Lower leg skin (tissue), 4 donors: ENCODE results near the gene PLA2G4E. TPM values are rescaled to one million over a fixed set of nuclear protein-coding genes. Genes with fewer than 3 reads are reported as not detected.

Experiments
- DNase-seq, 2 donors: peaks; one replicate each; pipeline ENCODE4 v3.0.0-alpha.2; 2019; ENCODE audit warnings: low spot score in 2 of 2
- H3K4me3 ChIP-seq: fragments of 200-600 bp; sonication (generic); 2 replicates; pipeline ENCODE4 v1.5.1; 2017; ENCODE audit warnings: mild to moderate bottlenecking, low read depth; ENCODE audit not compliant: poor library complexity, severe bottlenecking
- CTCF ChIP-seq, 3 donors: fragments of 450-650 bp; IDR thresholded peaks; one replicate each; pipeline ENCODE4 v1.5.1; 2016; ENCODE audit warnings: antibody characterized with exemption in 3 of 3, mild to moderate bottlenecking in 3 of 3, moderate library complexity in 2 of 3
- POLR2A ChIP-seq, 2 donors: fragments of 450-650 bp; IDR thresholded peaks; one replicate each; pipeline ENCODE4 v1.6.1; 2016 to 2017; ENCODE audit warnings: antibody characterized with exemption in 2 of 2, mild to moderate bottlenecking in 1 of 2, moderate library complexity in 1 of 2
- WGBS, 2 donors: methylation state at CpG; one replicate each; pipeline ENCODE4 v1.1.5; 2018; 5-methylcytosine and 5-hydroxymethylcytosine counted together
- intact Hi-C: fragments of 100-400 bp; cut with DNase I; formaldehyde crosslinking; loops from one replicate; pipeline ENCODE4 v1.15.0; 2023; ENCODE audit warnings: low total_unique reads
- total RNA-seq, 4 donors: library from RNA; depleted of rRNA; stranded (reverse); fragments of >200 nt; gene quantifications; one replicate each; pipeline ENCODE4 v1.1.0, GENCODE V29; 2016

PLA2G4E gene
- total RNA-seq, 4 donors from 2014 or later: 49.8 to 67.2 (median 51.5) TPM

GRCh38 chr15:41939986-41940385 is 80.9 kb downstream of the PLA2G4E start:
- peak in 1 of 2 donors; percentile 81 for DNase-seq
- TF ChIP-seq POLR2A (IDR thresholded peaks at IDR 0.05) (no peak), CTCF (IDR thresholded peaks at IDR 0.05) (no peak)
- no peak overlapping the region for H3K4me3 ChIP-seq
- WGBS, 2 donors: 88 to 89% methylated on average over 9 of the region's 9 CpGs
- intact Hi-C loops: no loop called here

GRCh38 chr15:41937568-41937923 is 83.3 kb downstream of the PLA2G4E start:
- no peak for DNase-seq
- intact Hi-C loops: no loop called here
- 79% methylated on average over 4 of the region's 4 CpGs for WGBS, 2 donors
- TF ChIP-seq POLR2A (IDR thresholded peaks at IDR 0.05): no peak
- TF ChIP-seq CTCF (IDR thresholded peaks at IDR 0.05): no peak
- no peak overlapping the region for H3K4me3 ChIP-seq

GRCh38 chr15:41936649-41937567 is 83.9 kb downstream of the PLA2G4E start:
- peak in 1 of 2 donors; percentile 92 for DNase-seq
- intact Hi-C loops: no loop called here
- TF ChIP-seq POLR2A (IDR thresholded peaks at IDR 0.05) (no peak), CTCF (IDR thresholded peaks at IDR 0.05) (no peak)
- H3K4me3 ChIP-seq: no peak overlapping the region
- WGBS, 2 donors: 62 to 66% methylated on average over 19 of the region's 19 CpGs

GRCh38 chr15:41936155-41936554 is 84.7 kb downstream of the PLA2G4E start:
- no peak for DNase-seq
- intact Hi-C loops: no loop called here

GRCh38 chr15:41935566-41936020 is 85.2 kb downstream of the PLA2G4E start:
- no peak for DNase-seq
- intact Hi-C loops: no loop called here
- TF ChIP-seq POLR2A (IDR thresholded peaks at IDR 0.05) (no peak), CTCF (IDR thresholded peaks at IDR 0.05) (no peak)
- WGBS, 2 donors: 57 to 68% methylated on average over 5 of the region's 5 CpGs
- no peak overlapping the region for H3K4me3 ChIP-seq

More at GRCh38 chr15:41936155-41936554, 84.7 kb downstream of the PLA2G4E start:
- no peak for TF ChIP-seq POLR2A (IDR thresholded peaks at IDR 0.05)
- 89 to 95% methylated on average over 3 of the region's 3 CpGs for WGBS, 2 donors
- H3K4me3 ChIP-seq: no peak overlapping the region

- intact Hi-C loops: no loop called here
- H3K4me3 ChIP-seq: no peak overlapping the region
- no peak for TF ChIP-seq POLR2A (IDR thresholded peaks at IDR 0.05)
- 38 to 43% methylated on average over 4 of the region's 4 CpGs for whole genome bisulfite sequencing, 2 donors
- DNase-seq: no peak
Observed at GRCh38 chr15:41934843-41935242, 86.0 kb downstream of the PLA2G4E start.
